HG03558 (cell line): Measurements from ENCODE around the gene TBL1XR1.
"Not testable (repeated sequence)": the region's sequence is repeated elsewhere in the genome, so short reads cannot be mapped to it uniquely, and the experiment has no call there.

Experiments
- ATAC-seq: cut with Tn5 transposase; IDR thresholded peaks from one replicate; pipeline ENCODE4 v1.9.1; 2021; ENCODE audit warnings: moderate number of reproducible peaks; ENCODE audit not compliant: unreplicated experiment; ENCODE audit errors: extremely low read depth

TBL1XR1 gene

GRCh38 chr3:177041730-177042551, 155.3 kb downstream of the TBL1XR1 start:
- no peak for ATAC-seq

GRCh38 chr3:177041021-177041729, 156.1 kb downstream of the TBL1XR1 start:
- ATAC-seq = no peak

- no peak for ATAC-seq
Observed at GRCh38 chr3:177039490-177040274, 157.6 kb downstream of the TBL1XR1 start.

- no peak for ATAC-seq
Observed at GRCh38 chr3:177037241-177037640, 160.0 kb downstream of the TBL1XR1 start.

- no peak for ATAC-seq
Observed at GRCh38 chr3:177035676-177036075, 161.6 kb downstream of the TBL1XR1 start.

GRCh38 chr3:177034832-177035475, 162.3 kb downstream of the TBL1XR1 start:
- no peak for ATAC-seq

- ATAC-seq = no peak
Observed at GRCh38 chr3:177026505-177027277, 170.6 kb downstream of the TBL1XR1 start.

GRCh38 chr3:177015881-177016280, 181.4 kb downstream of the TBL1XR1 start:
- no peak for ATAC-seq

- ATAC-seq = no peak
Observed at GRCh38 chr3:177013681-177014280, 183.5 kb downstream of the TBL1XR1 start.

DNA sequence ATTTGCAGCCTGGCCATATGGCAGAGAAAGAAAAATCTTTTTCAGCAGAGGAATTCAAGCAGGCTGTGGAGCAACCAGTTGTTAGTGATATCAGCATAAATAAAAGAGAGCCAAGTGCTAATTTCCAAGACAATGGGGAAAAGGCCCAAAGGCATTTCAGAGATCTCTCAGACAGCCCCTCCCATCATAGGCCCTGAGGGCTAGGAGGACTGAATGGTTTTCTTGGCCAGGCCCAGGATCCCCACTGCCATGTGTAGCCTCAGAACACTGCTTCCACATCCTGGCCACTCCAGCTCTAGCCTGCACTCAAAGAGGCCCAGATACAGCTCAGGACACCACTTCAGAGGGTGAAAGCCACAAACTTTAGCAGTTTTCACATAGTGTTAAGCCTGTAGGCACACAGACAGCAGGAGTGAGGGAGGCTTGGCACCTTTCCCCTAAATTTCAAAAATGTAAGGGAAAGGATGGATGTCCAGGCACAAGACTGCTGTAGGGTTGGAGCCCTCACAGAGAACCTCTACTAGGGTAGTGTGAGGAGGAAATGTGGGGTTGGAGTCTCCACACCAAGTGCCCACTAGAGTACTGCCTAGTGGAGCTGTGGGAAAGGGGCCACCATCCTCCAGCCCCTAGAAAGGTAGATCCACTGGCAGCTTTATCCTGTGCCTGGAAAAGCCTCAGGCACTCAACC, 191.4 kb downstream of the TBL1XR1 start:
- ATAC-seq = no peak

DNA sequence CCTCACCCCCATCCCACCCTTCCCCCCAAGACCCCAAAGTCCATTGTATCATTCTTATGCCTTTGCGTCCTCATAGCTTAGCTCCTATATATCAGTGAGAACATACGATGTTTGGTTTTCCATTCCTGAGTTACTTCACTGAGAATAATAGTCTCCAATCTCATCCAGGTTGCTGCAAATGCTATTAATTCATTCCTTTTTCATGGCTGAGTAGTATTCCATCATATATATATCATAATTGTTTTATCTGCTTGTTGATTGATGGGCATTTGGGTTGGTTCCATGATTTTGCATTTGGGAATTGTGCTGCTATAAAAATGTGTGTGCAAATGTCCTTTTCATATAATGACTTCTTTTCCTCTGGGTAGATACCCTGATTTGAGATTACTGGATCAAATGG, 197.1 kb downstream of the TBL1XR1 start:
- not testable (repeated sequence) for ATAC-seq

DNA sequence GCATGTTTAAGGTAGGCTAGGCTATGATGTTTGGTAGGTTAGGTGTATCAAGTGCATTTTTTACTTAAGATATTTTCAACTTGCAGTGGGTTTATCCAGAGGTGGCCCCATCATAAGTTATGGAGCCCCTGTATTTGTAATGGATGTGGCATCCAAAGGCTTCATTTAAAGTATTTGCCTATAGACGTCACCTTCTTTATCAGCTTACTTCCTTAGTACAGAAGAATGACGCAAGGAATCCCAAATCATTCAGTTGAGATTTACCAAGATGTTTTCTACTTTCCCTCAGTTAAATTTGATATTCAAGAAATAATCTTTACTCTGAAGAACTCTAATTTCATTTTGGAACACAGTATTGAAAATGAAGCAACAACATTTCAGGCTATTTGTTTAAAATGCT, 201.3 kb downstream of the TBL1XR1 start:
- no peak for ATAC-seq

DNA sequence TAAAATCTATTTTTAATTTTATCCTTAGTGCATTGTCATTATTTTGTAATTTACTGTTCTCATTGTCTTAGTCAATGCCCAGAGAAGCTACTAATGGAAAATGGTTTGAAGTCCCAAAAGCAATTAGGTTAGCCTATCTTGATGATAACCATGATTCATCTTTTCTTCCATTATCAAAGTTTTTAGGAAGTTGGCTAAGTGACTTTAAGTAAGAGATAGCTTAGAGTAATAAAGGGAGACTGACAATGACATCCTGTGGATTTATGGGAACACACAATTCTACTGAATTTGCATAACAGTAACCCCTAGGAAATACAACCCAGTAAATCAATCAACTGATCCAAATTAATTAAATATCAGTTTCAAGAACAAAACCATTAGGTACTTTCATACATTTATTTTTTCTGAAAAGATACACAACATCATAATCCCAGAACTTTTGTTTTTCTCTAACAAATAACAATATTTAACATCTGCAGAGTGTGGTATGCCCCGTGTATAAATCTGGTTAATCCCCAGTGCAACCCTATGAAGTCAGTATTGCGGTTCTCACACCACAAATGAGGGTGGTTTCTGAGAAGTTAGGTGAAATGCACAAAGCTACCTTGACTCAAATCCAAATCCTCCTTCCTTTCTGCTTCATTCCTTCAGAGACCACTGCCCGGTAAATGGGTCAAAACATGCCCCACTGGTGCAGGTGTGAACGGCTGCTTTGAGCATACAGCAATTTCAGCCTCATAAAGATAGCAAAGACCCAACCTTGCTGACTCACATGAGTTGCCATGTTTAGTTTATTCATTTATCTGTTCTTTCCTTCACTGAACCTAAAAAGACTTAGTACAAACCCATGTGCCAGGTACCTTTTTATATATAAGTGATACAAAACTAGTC, 202.1 kb downstream of the TBL1XR1 start:
- no peak for ATAC-seq

DNA sequence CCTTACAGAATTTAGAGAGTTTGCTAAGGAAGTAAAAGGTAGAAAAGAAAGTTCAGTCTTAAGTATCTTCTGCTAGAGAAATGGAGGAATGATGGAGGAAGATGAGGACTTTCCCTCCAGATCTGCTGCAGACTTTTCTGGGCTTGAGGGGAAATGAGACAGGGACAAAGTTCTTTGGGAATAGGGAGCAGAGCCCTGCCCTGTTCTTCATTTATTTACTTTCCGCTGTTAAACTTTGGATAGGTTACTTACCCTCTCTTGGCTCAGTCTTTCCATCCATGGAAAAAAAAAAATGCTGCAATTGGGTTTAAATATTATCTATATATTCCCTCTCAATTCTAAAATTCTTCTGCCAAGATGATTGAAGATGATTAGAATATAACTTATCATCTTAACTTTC, 202.9 kb downstream of the TBL1XR1 start:
- no peak for ATAC-seq

DNA sequence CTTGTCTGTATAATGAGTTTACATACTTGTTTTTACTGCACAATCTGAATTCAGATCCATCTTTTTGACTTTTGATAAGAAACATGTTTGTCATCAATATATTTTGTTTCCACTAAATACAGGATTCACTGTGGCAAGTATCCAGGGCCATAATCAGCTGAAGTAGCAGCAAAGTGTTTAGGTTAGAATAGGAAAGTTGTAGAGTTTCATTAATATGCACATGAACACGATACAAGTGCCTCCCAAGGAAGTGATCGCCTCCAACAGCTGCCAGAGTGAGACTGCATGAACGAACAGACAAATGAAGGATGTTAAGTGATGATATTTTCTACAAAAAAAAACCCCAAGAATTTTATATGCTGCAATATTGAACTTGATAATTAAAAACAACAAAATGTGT, 204.3 kb downstream of the TBL1XR1 start:
- ATAC-seq = no peak

DNA sequence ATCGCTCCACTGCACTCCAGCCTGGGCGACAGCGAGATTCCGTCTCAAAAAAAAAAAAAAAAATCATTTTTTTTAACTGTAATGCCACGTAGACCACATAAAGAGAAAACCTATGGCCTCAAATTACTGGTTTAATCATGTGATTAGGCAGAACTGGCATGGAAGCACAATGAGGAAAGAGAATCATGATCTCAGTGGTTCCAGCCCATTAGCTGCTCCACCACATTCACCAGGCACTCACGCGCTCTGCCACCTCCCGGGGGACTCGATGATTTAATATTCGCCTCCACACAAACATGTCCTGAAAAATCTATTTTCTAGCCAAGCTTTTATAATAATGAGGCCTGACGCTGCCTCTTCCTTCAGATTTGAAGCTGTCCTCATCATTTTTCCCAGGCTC, 204.7 kb downstream of the TBL1XR1 start:
- ATAC-seq = no peak

GRCh38 chr3:176988795-176989194, 208.5 kb downstream of the TBL1XR1 start:
- no peak for ATAC-seq
